ENCODE measurements around the gene INTS12.
"Not testable (repeated sequence)": the region's sequence is repeated elsewhere in the genome, so short reads cannot be mapped to it uniquely, and the experiment has no call there.

DNA sequence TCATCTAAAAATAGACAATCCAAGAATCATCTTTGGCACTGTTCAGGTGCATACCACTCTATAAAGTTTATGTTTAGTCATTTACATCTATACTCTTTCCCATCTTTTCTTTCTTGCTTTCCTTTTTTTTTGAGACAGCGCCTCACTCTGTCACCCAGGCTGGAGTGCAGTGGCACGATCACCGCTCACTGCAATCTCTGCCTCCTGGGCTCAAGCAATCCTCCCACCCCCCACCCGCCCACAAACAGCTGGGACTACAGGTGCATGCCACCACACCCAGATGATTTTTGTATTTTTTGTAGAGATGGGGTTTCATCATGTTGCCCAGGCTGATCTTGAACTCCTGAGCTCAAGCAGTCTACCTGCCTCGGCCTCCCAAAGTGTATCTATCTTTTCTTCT lies 13.7 kb downstream of the INTS12 start:
- TF ChIP-seq, protein P1, sequence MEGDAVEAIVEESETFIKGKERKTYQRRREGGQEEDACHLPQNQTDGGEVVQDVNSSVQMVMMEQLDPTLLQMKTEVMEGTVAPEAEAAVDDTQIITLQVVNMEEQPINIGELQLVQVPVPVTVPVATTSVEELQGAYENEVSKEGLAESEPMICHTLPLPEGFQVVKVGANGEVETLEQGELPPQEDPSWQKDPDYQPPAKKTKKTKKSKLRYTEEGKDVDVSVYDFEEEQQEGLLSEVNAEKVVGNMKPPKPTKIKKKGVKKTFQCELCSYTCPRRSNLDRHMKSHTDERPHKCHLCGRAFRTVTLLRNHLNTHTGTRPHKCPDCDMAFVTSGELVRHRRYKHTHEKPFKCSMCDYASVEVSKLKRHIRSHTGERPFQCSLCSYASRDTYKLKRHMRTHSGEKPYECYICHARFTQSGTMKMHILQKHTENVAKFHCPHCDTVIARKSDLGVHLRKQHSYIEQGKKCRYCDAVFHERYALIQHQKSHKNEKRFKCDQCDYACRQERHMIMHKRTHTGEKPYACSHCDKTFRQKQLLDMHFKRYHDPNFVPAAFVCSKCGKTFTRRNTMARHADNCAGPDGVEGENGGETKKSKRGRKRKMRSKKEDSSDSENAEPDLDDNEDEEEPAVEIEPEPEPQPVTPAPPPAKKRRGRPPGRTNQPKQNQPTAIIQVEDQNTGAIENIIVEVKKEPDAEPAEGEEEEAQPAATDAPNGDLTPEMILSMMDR (conservative IDR thresholded peaks at IDR 0.05; ENCODE audit: low read depth in 2 of 2), result peak; percentile 16 to 28; a peak in 3 of 4 replicates
- not testable (repeated sequence) for TF ChIP-seq POLR2AphosphoS5 (IDR thresholded peaks at IDR 0.05; ENCODE audit: low read depth)

Measured in GM23338 (cell line).